VCaP (cell line): ENCODE data around the gene ENTPD7.
"Not testable (repeated sequence)": the region's sequence is repeated elsewhere in the genome, so short reads cannot be mapped to it uniquely, and the experiment has no call there.

ENCODE experiments used
- H3K27ac ChIP-seq: fragments of 450-650 bp; 2 replicates; pipeline ENCODE4 v1.5.1; 2017
- TF ChIP-seq, protein P1 (sequence below): fragments of 450-650 bp; conservative IDR thresholded peaks from 2 replicates; pipeline ENCODE4 v1.5.1; 2017; ENCODE audit warnings: mild to moderate bottlenecking, moderate library complexity

The ENTPD7 gene

DNA sequence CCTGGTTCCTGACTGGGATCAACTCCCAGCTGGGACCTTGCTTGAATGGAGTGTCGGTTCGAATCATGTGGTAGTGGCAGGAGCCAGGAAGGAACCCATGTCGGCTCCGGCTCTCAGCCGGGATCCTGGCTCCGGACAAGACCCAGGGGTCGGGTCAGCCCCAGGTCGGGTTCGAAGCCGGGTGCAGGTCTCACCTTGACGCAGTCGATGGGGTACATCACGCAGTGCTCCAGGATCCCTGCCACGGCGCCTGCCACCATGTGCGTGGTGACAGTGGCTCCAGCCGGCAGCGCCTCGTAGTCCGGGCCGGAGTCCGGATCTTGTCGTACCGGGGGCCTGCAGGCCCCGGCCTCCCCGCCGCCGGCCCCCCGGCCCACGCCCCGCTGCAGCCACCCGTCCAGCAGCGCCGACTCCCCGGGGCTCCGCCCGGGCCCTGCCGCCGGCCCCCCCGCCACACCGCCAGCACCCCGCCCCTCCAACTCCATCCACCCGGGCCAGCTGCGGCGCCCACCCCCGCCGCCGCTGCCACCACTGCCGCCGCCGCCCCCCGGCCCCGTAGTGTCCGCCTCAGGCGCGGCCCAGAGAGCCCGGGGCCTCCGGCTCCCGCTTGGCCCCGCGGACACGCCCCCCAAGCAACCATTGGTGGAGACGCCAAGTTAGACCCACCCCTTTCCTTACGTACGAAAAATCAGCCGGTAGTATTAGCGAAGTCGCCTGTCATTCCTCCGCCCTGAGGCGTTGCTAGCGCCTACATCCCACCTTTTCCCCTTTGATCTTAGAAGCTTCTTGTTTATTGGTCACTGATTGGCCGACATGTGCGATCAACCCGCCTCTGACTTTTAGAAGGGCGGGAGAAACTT is 39.2 kb upstream of the ENTPD7 start, which contains the start of gene SLC25A28:
TSS of gene SLC25A28 (minus strand) at position 589 of the 860 bp plus-strand sequence. CDS start at position 485, 104 bp downstream.
- H3K27ac ChIP-seq: peak within 1 kb of the TSS; percentile 94

DNA sequence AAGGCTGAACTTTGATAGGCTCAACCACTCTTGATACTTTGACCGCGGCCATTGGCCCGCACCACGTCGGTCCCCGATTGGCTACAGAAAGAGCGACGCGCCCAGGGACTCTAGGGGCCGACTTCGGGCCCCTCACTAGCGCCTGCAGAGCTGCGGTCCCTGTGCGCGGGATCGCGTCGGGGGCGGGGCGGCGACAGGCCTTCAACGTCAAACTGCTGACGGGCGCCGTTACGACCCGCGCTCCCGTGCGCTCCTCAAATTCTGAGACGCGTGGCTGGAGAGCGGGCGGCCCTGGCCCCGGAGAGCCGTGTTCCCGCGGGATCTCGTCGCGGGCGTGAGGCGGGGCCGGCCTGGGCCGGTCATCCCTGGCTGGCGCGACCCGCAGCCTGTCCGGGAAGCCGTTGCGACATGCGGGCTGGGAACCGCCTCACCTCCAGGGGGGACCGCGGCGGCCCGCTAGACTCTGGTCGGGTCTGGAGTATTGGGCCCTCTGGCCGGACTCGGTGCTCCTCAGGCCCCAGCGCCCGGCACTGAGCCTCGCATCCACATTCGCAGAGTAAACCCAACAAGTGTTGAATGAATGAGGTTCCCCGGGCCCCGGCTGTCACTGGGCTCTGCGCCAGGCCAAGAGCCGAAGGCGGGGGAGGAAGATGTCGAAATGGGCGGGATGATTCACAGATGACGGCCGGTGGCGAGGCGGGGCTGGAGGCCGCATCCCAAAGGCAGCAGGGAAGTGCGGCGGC is 38.4 kb upstream of the ENTPD7 start:
- TF ChIP-seq, protein P1, sequence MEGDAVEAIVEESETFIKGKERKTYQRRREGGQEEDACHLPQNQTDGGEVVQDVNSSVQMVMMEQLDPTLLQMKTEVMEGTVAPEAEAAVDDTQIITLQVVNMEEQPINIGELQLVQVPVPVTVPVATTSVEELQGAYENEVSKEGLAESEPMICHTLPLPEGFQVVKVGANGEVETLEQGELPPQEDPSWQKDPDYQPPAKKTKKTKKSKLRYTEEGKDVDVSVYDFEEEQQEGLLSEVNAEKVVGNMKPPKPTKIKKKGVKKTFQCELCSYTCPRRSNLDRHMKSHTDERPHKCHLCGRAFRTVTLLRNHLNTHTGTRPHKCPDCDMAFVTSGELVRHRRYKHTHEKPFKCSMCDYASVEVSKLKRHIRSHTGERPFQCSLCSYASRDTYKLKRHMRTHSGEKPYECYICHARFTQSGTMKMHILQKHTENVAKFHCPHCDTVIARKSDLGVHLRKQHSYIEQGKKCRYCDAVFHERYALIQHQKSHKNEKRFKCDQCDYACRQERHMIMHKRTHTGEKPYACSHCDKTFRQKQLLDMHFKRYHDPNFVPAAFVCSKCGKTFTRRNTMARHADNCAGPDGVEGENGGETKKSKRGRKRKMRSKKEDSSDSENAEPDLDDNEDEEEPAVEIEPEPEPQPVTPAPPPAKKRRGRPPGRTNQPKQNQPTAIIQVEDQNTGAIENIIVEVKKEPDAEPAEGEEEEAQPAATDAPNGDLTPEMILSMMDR: no peak
- peak overlapping the region; percentile 94 for H3K27ac ChIP-seq

More for the DNA sequence above, 39.2 kb upstream of the ENTPD7 start, which contains the start of gene SLC25A28:
- TF ChIP-seq, protein P1: no peak

DNA sequence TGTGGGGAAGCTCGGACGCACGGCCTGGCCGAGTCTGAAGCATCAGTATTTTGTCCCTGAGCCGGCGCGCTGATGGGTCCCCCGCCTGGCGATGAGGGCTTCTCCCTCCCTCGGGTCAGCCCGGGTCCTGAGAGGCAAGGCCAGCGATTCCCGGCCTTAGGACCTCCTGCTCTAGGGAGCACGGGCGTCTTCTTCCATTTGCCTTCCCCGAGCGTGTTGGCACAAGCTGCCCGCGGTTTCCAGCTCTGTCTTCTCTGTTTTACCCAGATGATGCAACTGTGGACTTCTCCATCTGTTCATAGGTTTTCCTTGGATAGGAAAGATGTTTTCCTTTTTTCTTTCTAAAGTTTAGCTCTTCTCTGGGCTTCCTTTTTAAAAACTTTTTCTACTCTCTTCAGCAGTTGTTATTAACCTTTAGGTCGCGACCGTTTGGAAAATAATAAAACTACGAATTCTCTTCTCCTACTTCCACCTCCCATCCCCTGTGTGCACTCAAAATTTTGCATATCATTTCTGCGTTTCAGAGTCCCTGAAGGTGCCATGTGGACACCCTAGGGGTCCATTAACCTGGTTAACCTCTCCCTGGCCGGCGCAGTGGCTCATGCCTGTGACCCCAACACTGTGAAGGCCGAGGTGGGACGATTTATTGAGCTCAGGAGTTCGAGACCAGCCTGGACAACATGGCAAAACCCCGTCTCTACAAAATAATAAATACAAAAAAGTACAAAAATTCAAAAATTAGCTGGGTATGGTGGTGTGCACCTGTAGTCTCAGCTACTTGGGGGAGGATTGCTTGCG is 37.7 kb upstream of the ENTPD7 start:
- TF ChIP-seq, protein P1: no peak
- H3K27ac ChIP-seq: peak overlapping the region; percentile 94

DNA sequence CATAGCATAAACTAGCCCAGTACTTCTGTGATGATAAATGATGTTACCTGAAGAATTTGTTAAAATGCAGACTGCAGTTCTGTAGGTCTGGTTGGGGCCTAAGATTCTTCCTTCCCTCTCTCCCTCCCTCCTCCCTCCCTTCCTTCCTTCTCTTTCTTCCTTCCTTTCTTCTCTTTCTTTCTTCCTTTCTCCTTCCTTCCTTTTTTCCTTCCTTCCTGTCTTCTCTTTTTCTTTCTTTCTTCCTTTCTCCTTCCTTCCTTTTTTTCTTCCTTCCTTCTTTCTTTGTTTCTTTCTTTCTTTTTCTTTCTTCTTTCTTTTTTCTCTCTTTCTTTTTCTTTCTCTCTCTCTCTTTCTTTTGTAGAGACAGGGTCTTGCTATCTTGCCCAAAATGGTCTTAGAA is 35.4 kb upstream of the ENTPD7 start:
- TF ChIP-seq, protein P1: no peak
- no peak overlapping the region for H3K27ac ChIP-seq

DNA sequence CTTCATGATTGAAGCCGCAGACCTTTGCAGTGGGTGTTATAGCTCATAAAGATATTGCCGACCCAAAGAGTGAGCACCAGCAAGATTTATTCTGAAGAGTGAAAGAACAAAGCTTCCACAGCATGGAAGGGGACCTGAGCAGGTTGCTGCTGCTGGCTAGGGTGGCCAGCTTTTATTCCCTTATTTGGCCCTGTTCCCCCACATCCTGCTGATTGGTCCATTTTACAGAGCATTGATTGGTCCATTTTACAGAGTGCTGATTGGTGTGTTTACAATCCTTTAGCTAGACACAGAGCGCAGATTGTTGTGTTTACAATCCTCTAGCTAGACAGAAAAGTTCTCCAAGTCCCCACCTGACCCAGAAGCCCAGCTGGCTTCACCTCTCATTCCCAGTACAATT is 34.2 kb upstream of the ENTPD7 start:
- not testable (repeated sequence) for H3K27ac ChIP-seq

DNA sequence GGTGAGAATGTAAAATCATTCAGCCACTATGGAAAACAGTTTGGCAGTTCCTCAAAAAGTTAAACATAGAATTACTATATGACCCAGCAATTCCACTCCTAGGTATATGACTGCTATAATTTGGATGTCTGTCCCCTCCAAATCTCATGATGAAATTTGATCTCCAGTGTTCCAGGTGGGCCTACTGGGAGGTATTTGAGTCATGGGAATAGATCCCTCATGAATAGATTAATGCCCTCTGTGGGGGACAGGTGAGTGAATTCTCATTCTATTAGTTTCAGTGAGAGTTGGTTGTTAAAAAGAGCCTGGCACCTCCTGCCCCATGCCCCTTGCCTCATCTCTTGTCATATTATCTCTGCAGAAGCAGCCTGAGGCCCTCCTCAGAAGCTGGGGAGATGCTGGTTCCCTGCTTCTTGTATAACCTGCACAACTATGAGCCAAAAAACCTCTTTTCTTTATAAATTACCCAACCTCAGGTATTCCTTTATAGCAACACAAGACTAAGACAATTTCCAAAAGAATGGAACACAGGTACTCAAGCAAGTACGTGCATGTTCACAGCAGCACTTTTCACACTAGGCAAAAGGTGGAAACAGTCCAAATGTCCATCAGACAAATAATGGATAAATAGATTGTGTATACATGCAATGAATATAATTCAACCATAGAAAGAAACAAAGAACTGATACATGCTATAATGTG is 30.2 kb upstream of the ENTPD7 start:
- TF ChIP-seq, protein P1: no peak

DNA sequence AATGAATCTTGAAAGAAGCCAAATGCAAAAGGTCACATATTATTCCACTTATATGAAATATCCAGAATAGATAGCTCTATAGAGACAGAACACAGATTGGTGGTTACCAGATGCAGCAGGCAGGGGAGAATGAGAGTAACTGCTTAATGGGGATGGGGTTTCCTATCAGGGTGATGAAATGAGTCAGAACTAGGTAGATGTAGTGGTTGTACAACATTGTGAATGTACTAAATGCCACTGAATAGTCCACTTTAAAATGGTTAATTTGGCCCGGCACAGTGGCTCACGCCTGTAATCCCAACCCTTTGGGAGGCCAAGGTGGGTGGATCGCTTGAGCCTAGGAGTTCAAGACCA is 29.7 kb upstream of the ENTPD7 start:
- TF ChIP-seq, protein P1: no peak
- no peak overlapping the region for H3K27ac ChIP-seq

More for the DNA sequence above, 30.2 kb upstream of the ENTPD7 start:
- H3K27ac ChIP-seq: no peak overlapping the region
